ENCODE data around the gene RNF125.

Gene RNF125

DNA sequence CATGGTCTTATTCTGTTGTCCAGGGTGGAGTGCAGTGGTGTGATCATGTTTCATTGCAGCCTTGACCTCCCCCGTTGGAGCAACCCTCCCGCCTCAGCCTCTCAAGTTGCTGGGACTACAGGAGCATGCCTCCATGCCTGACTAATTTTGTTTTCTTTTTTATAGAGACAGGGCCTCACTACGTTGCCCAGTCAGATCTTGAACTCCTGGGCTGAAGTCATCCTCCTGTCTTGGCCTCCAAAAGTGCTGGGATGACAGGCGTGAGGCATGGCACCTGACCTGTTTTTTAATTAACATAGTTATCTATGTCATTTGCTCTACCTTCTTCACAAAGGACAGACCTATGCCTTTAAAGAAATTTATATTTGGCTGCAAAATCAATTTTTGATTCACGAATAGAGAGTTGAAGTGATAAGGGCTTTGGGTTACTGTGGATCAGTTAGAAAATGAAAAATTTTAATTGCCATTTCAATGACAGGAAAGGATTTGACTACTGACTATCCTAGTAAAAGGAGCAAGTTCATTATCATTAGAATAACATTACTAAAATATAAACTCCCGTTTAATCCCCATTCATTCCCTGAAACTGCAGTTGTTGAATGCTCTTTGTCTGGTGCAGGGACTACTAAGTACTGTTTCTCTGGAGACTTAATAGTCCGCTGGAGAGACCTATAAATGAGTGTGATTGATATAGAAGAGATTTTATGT is 76.7 kb downstream of the RNF125 start:
- H3K4me3 ChIP-seq (ENCODE audit: low read depth, low read length), result no peak overlapping the region
- TF ChIP-seq, protein P1, sequence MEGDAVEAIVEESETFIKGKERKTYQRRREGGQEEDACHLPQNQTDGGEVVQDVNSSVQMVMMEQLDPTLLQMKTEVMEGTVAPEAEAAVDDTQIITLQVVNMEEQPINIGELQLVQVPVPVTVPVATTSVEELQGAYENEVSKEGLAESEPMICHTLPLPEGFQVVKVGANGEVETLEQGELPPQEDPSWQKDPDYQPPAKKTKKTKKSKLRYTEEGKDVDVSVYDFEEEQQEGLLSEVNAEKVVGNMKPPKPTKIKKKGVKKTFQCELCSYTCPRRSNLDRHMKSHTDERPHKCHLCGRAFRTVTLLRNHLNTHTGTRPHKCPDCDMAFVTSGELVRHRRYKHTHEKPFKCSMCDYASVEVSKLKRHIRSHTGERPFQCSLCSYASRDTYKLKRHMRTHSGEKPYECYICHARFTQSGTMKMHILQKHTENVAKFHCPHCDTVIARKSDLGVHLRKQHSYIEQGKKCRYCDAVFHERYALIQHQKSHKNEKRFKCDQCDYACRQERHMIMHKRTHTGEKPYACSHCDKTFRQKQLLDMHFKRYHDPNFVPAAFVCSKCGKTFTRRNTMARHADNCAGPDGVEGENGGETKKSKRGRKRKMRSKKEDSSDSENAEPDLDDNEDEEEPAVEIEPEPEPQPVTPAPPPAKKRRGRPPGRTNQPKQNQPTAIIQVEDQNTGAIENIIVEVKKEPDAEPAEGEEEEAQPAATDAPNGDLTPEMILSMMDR (IDR thresholded peaks at IDR 0.05; ENCODE audit: low read depth, low read length, missing control alignments), result no peak
- DNase-seq (ENCODE audit: low read depth), result no peak
- in situ Hi-C loops (cut with HindIII; ENCODE audit: low sequenced_read_pairs), result no loop called here

DNA sequence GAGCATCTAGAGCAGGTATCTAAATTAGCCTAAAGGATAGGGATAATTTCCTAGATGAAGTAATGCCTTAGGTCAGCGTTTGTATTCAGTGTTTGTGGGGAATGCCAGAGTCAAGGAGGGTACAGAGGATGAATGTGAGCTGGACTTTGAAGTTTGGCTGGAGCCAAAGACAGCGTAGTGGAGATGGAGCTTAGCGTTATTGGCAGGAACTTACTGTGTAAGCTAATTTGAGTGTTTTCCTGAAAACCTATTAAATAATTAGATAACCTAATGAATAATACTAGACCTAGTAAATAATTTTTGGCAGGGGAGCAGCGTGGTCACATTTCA is 77.2 kb downstream of the RNF125 start:
- no peak overlapping the region for H3K4me3 ChIP-seq (ENCODE audit: low read depth, low read length)
- DNase-seq (ENCODE audit: low read depth), result no peak
- TF ChIP-seq, protein P1 (IDR thresholded peaks at IDR 0.05; ENCODE audit: low read depth, low read length, missing control alignments), result no peak
- in situ Hi-C loops (cut with HindIII; ENCODE audit: low sequenced_read_pairs), result no loop called here

DNA sequence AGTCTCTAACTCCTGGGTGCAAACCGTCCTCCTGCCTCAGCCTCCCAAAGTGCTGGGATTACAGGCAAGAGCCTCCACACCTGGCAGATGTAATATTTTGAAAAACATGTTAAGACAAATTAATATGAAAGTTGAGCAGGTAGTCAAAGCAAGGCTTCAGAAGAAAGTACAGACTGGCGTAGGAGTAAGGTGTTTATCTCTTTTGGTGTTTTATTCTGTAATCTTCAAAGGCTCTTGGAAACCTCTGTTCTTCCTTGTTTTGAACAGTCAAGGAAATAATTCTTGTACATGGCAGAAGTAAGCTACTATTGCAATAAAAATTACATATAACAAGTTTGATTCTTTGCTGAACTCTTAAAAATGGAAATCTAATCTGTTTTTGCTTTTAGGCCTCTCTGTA is 78.3 kb downstream of the RNF125 start:
- TF ChIP-seq, protein P1 (IDR thresholded peaks at IDR 0.05; ENCODE audit: low read depth, low read length, missing control alignments), result no peak
- H3K4me3 ChIP-seq (ENCODE audit: low read depth, low read length), result no peak overlapping the region
- DNase-seq (ENCODE audit: low read depth), result no peak
- in situ Hi-C loops (cut with HindIII; ENCODE audit: low sequenced_read_pairs), result no loop called here

DNA sequence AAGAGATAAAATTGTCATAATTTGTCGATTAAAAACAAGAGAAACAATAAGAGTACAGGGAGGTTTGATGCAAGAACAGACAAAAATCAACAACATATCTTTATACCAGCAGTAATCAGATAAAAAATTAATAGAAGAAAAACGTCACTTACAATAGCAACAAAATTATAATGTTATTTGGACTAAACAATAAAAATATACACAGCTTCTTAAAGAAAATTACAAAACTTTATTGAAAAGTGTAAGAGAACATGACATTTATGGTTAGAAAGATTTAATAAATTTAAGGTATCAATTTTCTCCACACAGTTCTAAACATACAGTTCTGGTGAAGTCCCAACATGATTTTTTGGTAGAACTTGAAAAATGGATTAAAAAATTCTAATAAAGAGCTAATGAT is 85.9 kb downstream of the RNF125 start:
- no peak for DNase-seq (ENCODE audit: low read depth)
- in situ Hi-C loops (cut with HindIII; ENCODE audit: low sequenced_read_pairs), result no loop called here
- H3K4me3 ChIP-seq (ENCODE audit: low read depth, low read length), result no peak overlapping the region
- TF ChIP-seq, protein P1 (IDR thresholded peaks at IDR 0.05; ENCODE audit: low read depth, low read length, missing control alignments), result no peak

DNA sequence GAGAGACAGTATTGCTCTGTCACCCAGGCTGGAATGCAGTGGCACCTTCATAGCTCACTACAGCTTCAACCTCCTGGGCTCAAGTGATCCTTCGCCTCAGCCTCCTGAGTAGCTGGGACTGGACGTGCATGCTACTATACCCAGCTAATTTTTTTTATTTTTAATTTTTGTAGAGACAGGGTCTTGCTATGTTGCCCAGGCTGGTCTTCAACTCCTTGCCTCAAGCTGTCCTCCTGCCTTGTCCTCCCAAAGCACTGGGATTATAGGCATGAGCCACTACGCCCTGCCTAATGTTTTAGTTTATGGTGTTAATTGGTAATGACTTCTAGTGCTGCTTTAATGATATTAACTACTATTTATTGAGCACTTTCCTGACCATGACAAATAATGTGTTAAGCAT is 91.4 kb downstream of the RNF125 start:
- in situ Hi-C loops (cut with HindIII; ENCODE audit: low sequenced_read_pairs), result no loop called here
- TF ChIP-seq, protein P1 (IDR thresholded peaks at IDR 0.05; ENCODE audit: low read depth, low read length, missing control alignments), result no peak
- DNase-seq (ENCODE audit: low read depth), result no peak
- no peak overlapping the region for H3K4me3 ChIP-seq (ENCODE audit: low read depth, low read length)

DNA sequence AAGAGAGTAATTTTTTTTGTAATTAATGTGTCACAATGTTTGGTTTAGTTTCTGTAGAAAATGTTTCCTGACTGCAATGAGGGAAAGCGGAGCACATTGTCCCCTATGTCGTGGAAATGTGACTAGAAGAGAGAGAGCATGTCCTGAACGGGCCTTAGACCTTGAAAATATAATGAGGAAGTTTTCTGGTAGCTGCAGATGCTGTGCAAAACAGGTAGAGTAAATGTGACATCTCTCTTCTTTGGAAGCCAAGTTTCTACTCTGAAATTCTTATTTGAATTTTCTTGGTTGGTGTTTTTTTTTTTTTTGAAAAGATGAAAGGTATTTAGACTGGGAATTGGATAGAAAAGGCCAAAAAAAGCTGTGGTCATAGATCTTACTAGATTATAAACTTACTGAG is 93.1 kb downstream of the RNF125 start:
- in situ Hi-C loops (cut with HindIII; ENCODE audit: low sequenced_read_pairs), result no loop called here
- TF ChIP-seq, protein P1 (IDR thresholded peaks at IDR 0.05; ENCODE audit: low read depth, low read length, missing control alignments), result no peak
- DNase-seq (ENCODE audit: low read depth), result no peak
- no peak overlapping the region for H3K4me3 ChIP-seq (ENCODE audit: low read depth, low read length)
